HCT116 (cell line): ENCODE data around the gene NAA25. TPM values are rescaled to one million over a fixed set of nuclear protein-coding genes. Genes with fewer than 3 reads are reported as not detected.

ENCODE experiments used
- ATAC-seq: fragments of 200-7000 bp; cut with Tn5 transposase; 2 replicates; pipeline ENCODE4 v1.9.1; 2020; ENCODE audit warnings: mild to moderate bottlenecking, moderate library complexity
- BruUV-seq: library from RNA; stranded (reverse); fragments of 400-500 nt; replicated peaks from 2 replicates; lab custom pipeline; 2021; lab: Mats Ljungman, UMichigan
- CTCF ChIA-PET: fragments of 300-600 bp; sonication (Branson Sonifier 250); formaldehyde crosslinking; loops from one replicate; lab custom pipeline; 2021; ENCODE audit warnings: antibody characterized with exemption; lab: Charles Lee
- POLR2A ChIA-PET: fragments of 300-600, 350-600 bp; sonication (Branson Sonifier 250); formaldehyde crosslinking; loops from one replicate; lab custom pipeline; 2021; ENCODE audit warnings: antibody characterized with exemption; lab: Charles Lee
- RAD21 ChIA-PET, 2 experiments: fragments of 300-600 bp; sonication (Branson Sonifier 250); formaldehyde crosslinking; loops; one replicate each; lab custom pipeline; 2023; ENCODE audit warnings: low total read pairs in 2 of 2; ENCODE audit not compliant: uncharacterized antibody in 2 of 2, unreplicated experiment in 2 of 2, low non-redundant PET in 1 of 2; lab: Charles Lee
- DNase-seq: peaks from one replicate; pipeline ENCODE4 v3.0.0-alpha.2; 2010; ENCODE audit warnings: low read depth, low spot score
- H2AFZ ChIP-seq: fragments of 200-600 bp; shearing (Covaris generic), sonication (generic); 2 replicates; pipeline ENCODE4 v1.6.1; 2017; ENCODE audit warnings: low read depth, mixed run types, mixed read lengths, antibody characterized with exemption, low read length; ENCODE audit not compliant: poor library complexity, severe bottlenecking
- H3K27ac ChIP-seq: 2 replicates; pipeline ENCODE4 v1.5.1; 2012; ENCODE audit warnings: low read depth, low read length
- H3K27me3 ChIP-seq: fragments of 200-600 bp; sonication (generic); 2 replicates; pipeline ENCODE4 v1.6.1; 2016; ENCODE audit warnings: mixed run types, low read length, mixed read lengths; ENCODE audit not compliant: insufficient read depth
- H3K36me3 ChIP-seq, 2 experiments: fragments of 200-500 bp in 1 of 2; fragments of 200-600 bp in 1 of 2; sonication (Bioruptor generic) in 1 of 2; sonication (generic) in 1 of 2; 2 replicates each; pipeline versions ENCODE4 v1.5.1 to v1.6.1; 2014 to 2016; ENCODE audit warnings: low read length in 2 of 2, inconsistent platforms in 1 of 2, mixed read lengths in 1 of 2, mixed run types in 1 of 2; ENCODE audit not compliant: insufficient read depth in 2 of 2, control insufficient read depth in 1 of 2
- H3K4me1 ChIP-seq, 2 experiments: fragments of 200-600 bp in 1 of 2; sonication (generic) in 1 of 2; 2 replicates each; pipeline versions ENCODE4 v1.5.1 to v1.6.1; 2012 to 2017; ENCODE audit warnings: low read length in 2 of 2, inconsistent platforms in 1 of 2, mild to moderate bottlenecking in 1 of 2, mixed read lengths in 1 of 2, mixed run types in 1 of 2, moderate library complexity in 1 of 2; ENCODE audit not compliant: insufficient read depth in 2 of 2, control insufficient read depth in 1 of 2
- H3K4me2 ChIP-seq: fragments of 200-600 bp; sonication (generic); 2 replicates; pipeline ENCODE4 v1.6.1; 2017; ENCODE audit warnings: mixed run types, low read length, mixed read lengths
- H3K4me3 ChIP-seq, 2 experiments: fragments of 200-600 bp in 1 of 2; sonication (generic) in 1 of 2; replicated peaks in 1 of 2; 2 replicates each; pipeline ENCODE4 v1.5.1; 2011 to 2016; ENCODE audit warnings: low read length in 2 of 2, control low read depth in 1 of 2, low read depth in 1 of 2, mild to moderate bottlenecking in 1 of 2, mixed read lengths in 1 of 2, mixed run types in 1 of 2
- H3K79me2 ChIP-seq: fragments of 200-600 bp; sonication (generic); 2 replicates; pipeline ENCODE4 v1.6.1; 2017; ENCODE audit warnings: mild to moderate bottlenecking, mixed run types, low read length, moderate library complexity, mixed read lengths; ENCODE audit not compliant: insufficient read depth
- H3K9ac ChIP-seq: fragments of 200-600 bp; sonication (generic); 2 replicates; pipeline ENCODE4 v1.6.1; 2016; ENCODE audit warnings: low read length, mixed read lengths
- H3K9me2 ChIP-seq: fragments of 200-600 bp; sonication (generic), shearing (Covaris generic); 2 replicates; pipeline ENCODE4 v1.6.1; 2017; ENCODE audit warnings: mixed run types, mild to moderate bottlenecking, moderate library complexity; ENCODE audit not compliant: insufficient read depth
- H3K9me3 ChIP-seq, 2 experiments: fragments of 200-500 bp in 1 of 2; fragments of 200-600 bp in 1 of 2; sonication (Bioruptor generic) in 1 of 2; sonication (generic) in 1 of 2; 2 replicates each; pipeline ENCODE4 v1.6.1; 2014 to 2017; ENCODE audit warnings: low read length in 2 of 2, mixed read lengths in 2 of 2, inconsistent platforms in 1 of 2, low read depth in 1 of 2, mild to moderate bottlenecking in 1 of 2, mixed run types in 1 of 2, moderate library complexity in 1 of 2; ENCODE audit not compliant: control insufficient read depth in 1 of 2, insufficient read depth in 1 of 2
- H4K20me1 ChIP-seq: fragments of 200-600 bp; sonication (generic), shearing (Covaris generic); 2 replicates; pipeline ENCODE4 v1.6.1; 2017; ENCODE audit warnings: mixed run types, mild to moderate bottlenecking, moderate library complexity; ENCODE audit not compliant: insufficient read depth
- CBX3 ChIP-seq: IDR thresholded peaks from 2 replicates; pipeline ENCODE4 v1.6.1; 2012; ENCODE audit warnings: low read depth
- CEBPB ChIP-seq: IDR thresholded peaks from 2 replicates; pipeline ENCODE4 v1.6.1; 2012; ENCODE audit warnings: low read depth
- EZH2 ChIP-seq: fragments of 200-600 bp; sonication (generic); IDR thresholded peaks from 2 replicates; pipeline ENCODE4 v1.6.1; 2017; ENCODE audit warnings: antibody characterized with exemption, mixed run types
- FOSL1 ChIP-seq: IDR thresholded peaks from 2 replicates; pipeline ENCODE4 v1.6.1; 2012; ENCODE audit warnings: low read depth
- JUND ChIP-seq: IDR thresholded peaks from 2 replicates; pipeline ENCODE4 v1.6.1; 2012
- MAX ChIP-seq: IDR thresholded peaks from 2 replicates; pipeline ENCODE4 v1.6.1; 2012
- POLR2A ChIP-seq: IDR thresholded peaks from 2 replicates; pipeline ENCODE4 v1.7.0; 2011; ENCODE audit warnings: borderline replicate concordance; ENCODE audit not compliant: insufficient read depth, insufficient read length; ENCODE audit errors: extremely low read depth
- REST ChIP-seq: IDR thresholded peaks from 2 replicates; pipeline ENCODE4 v1.6.1; 2012; ENCODE audit warnings: low read depth
- SIN3A ChIP-seq: IDR thresholded peaks from 2 replicates; pipeline ENCODE4 v1.6.1; 2012; ENCODE audit warnings: low read depth
- SP1 ChIP-seq: IDR thresholded peaks from 2 replicates; pipeline ENCODE4 v1.6.1; 2012; ENCODE audit warnings: low read depth
- SRF ChIP-seq: IDR thresholded peaks from 2 replicates; pipeline ENCODE4 v1.6.1; 2012; ENCODE audit warnings: low read depth
- YY1 ChIP-seq: IDR thresholded peaks from 2 replicates; pipeline ENCODE4 v1.6.1; 2011; ENCODE audit warnings: low read length, low read depth, moderate library complexity, mild to moderate bottlenecking; ENCODE audit not compliant: insufficient replicate concordance; ENCODE audit errors: extremely low read depth
- ZBTB33 ChIP-seq: IDR thresholded peaks from 2 replicates; pipeline ENCODE4 v1.6.1; 2011; ENCODE audit warnings: mild to moderate bottlenecking, low read length, moderate library complexity; ENCODE audit not compliant: insufficient replicate concordance; ENCODE audit errors: extremely low read depth
- ZFX ChIP-seq: fragments of 450-650 bp; IDR thresholded peaks from 2 replicates; pipeline ENCODE4 v1.6.1; 2017
- ZNF274 ChIP-seq: fragments of 200-500 bp; sonication (Bioruptor generic); IDR thresholded peaks from 2 replicates; pipeline ENCODE4 v1.6.1; 2014; ENCODE audit warnings: mild to moderate bottlenecking, low read depth, low read length, inconsistent platforms
- intact Hi-C: fragments of 100-400 bp; cut with micrococcal nuclease; formaldehyde crosslinking; loops from 2 replicates; pipeline ENCODE4 v1.10.0; 2022
- total RNA-seq: library from RNA; stranded (reverse); gene quantifications from one replicate; pipeline ENCODE4 v1.2.1, GENCODE V29; 2021; ENCODE audit not compliant: unreplicated experiment

Gene NAA25
- total RNA-seq, 1 experiment from 2014 or later, result 56.6 TPM

GRCh38 chr12:112017041-112017440 lies 91.5 kb downstream of the NAA25 start:
- ChIA-PET POLR2A (interaction anchor here (0.7 kb wide), 1 partner anchor 363 kb away, joined by 4 read pairs; no protein-coding TSS in a partner anchor), CTCF (no interaction called here), RAD21 (no interaction called here)
- Histone ChIP-seq H3K27ac (no peak overlapping the region), H3K4me3 (no peak overlapping the region), H4K20me1 (peaks cover 8% of the 10 kb centered on the region; the same call in 1 of the 2 replicates), H2AFZ (no peak overlapping the region), H3K9me2 (no peaks in the 10 kb centered on the region), H3K27me3 (no peaks in the 10 kb centered on the region), H3K4me2 (no peak overlapping the region), H3K4me1 (peaks cover under 1 to 14% of the 10 kb centered on the region in 2 experiments; a peak in 3 of 4 replicates), H3K9me3 (no peaks in the 10 kb centered on the region), H3K9ac (no peak overlapping the region), H3K36me3 (peaks cover 23 to 37% of the 10 kb centered on the region in 2 experiments; a peak in 3 of 4 replicates), H3K79me2 (peaks cover 92% of the 10 kb centered on the region)
- TF ChIP-seq YY1 (no peak), ZNF274 (no peak), SRF (no peak), CBX3 (no peak), FOSL1 (no peak), MAX (no peak), POLR2A (no peak)
- BruUV-seq, result no TSS peak
- DNase-seq (no peak), ATAC-seq (no peak)
- intact Hi-C loops, result no loop called here

- ChIA-PET CTCF (no interaction called here), POLR2A (no interaction called here), RAD21 (no interaction called here)
- peaks cover 18 to 31% of the 10 kb centered on the region in 2 experiments; a peak in 3 of 4 replicates for H3K36me3 ChIP-seq
- peaks cover 9 to 21% of the 10 kb centered on the region in 2 experiments for H3K4me1 ChIP-seq
- H3K9me2 ChIP-seq, result no peaks in the 10 kb centered on the region
- peaks cover 90% of the 10 kb centered on the region for H3K79me2 ChIP-seq
- H3K27me3 ChIP-seq, result no peaks in the 10 kb centered on the region
- DNase-seq (no peak), ATAC-seq (no peak)
- peaks cover 6% of the 10 kb centered on the region; the same call in 1 of the 2 replicates for H4K20me1 ChIP-seq
- BruUV-seq, result no TSS peak
- no peaks in the 10 kb centered on the region for H3K9me3 ChIP-seq
- no peak overlapping the region for H3K4me3 ChIP-seq
- no peak overlapping the region for H2AFZ ChIP-seq
- no peak overlapping the region for H3K9ac ChIP-seq
- intact Hi-C loops, result no loop called here
- no peak overlapping the region for H3K27ac ChIP-seq
- H3K4me2 ChIP-seq, result no peak overlapping the region
- no peak for TF ChIP-seq ZNF274
- TF ChIP-seq EZH2, result no peak
- no peak for TF ChIP-seq REST
- TF ChIP-seq SP1, result no peak
- no peak for TF ChIP-seq YY1
- no peak for TF ChIP-seq MAX
- TF ChIP-seq CEBPB, result no peak
- TF ChIP-seq POLR2A, result no peak
- no peak for TF ChIP-seq ZFX
- TF ChIP-seq ZBTB33, result no peak
- no peak for TF ChIP-seq SRF
- TF ChIP-seq JUND, result no peak
- TF ChIP-seq FOSL1, result no peak
- no peak for TF ChIP-seq SIN3A
These were observed 92.6 kb downstream of the NAA25 start for GRCh38 chr12:112015938-112016337.
